Measurements from ENCODE around the gene MPEG1. TPM values are rescaled to one million over a fixed set of nuclear protein-coding genes. Genes with fewer than 3 reads are reported as not detected.

Gene MPEG1
- total and polyA plus RNA-seq, 9 of the 15 experiments (the other 6 are each of a cell fraction or from before 2014, with no cell fraction given) = 0.07 TPM; not detected in 8

DNA sequence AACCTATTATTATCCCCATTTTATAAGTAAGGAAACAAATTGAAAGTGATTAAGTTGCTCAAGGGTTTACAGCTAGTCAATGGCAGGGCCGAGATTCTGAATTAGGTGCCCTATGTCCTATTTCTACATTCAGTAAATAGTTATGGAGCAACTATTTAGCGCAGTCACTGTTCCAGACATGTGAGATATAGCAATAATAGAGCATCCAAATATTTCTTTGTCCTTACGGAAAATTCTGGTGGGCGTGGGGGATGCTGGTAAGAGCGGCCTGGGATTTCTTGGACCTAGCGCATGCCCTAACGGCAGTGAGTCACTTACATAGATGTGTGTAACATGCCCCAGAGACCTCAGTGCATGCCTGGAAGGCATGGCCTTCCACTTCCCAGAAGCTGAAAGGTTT lies 36.4 kb downstream of the MPEG1 start:
- Histone ChIP-seq H3K4me3 (no peak overlapping the region), H3K4me1 (replicated peaks in 1 of 2; ENCODE audit: control insufficient read depth in 2 of 2, insufficient read depth in 2 of 2, low read length in 2 of 2) (peaks cover 0 to 20% of the 10 kb centered on the region in 2 experiments; a peak in 3 of 5 replicates), H3K4me2 (ENCODE audit: insufficient read depth, low read length) (no peak overlapping the region), H3K9me3 (replicated peaks; ENCODE audit: control insufficient read depth, insufficient read depth, low read depth, low read length) (no peaks in the 10 kb centered on the region), H3K9me1 (ENCODE audit: control insufficient read depth, insufficient read depth, low read length) (no peaks in the 10 kb centered on the region), H3K27ac (ENCODE audit: extremely low read depth, low read depth, low read length) (no peak overlapping the region), H3K36me3 (ENCODE audit: control insufficient read depth, insufficient read depth, low read length) (no peaks in the 10 kb centered on the region), H4K20me1 (replicated peaks; ENCODE audit: control insufficient read depth, insufficient read depth, low read length) (no peaks in the 10 kb centered on the region; the same call in 1 of the 2 replicates), H2AFZ (ENCODE audit: low read depth, low read length) (no peak overlapping the region), H3K79me2 (ENCODE audit: control insufficient read depth, insufficient read depth, low read length) (no peaks in the 10 kb centered on the region), H3K27me3 (ENCODE audit: control insufficient read depth in 2 of 2, insufficient read depth in 2 of 2, low read length in 2 of 2) (peaks cover 14 to 32% of the 10 kb centered on the region in 2 experiments), H3K9ac (ENCODE audit: insufficient read depth in 1 of 2, low read depth in 2 of 2, low read length in 2 of 2) (no peak overlapping the region)
- CTCF ChIA-PET (ENCODE audit: low intra/inter-chr PET ratio) = no interaction called here
- 2% methylated on average over 7 of the region's 7 CpGs for WGBS (ENCODE audit: insufficient coverage, low coverage, missing lambda C conversion rate)
- POLR2A ChIA-PET = no interaction called here
- no peak for ATAC-seq
- DNase-seq (ENCODE audit: extremely low read depth in 1 of 4, low spot score in 3 of 4) = no peak
- in situ Hi-C loops (cut with MboI) = loop anchor here (10.0 to 25.0 kb wide), 2 partner anchors 248 to 511 kb away; partner anchors contain the start of gene OR5A2
- no peak for TF ChIP-seq CTCF (IDR thresholded peaks at IDR 0.05 in 2 of 3, conservative IDR thresholded peaks at IDR 0.05 in 1 of 3; ENCODE audit: insufficient read depth in 2 of 3, low read depth in 1 of 3, low read length in 3 of 3)
- no TSS peak for BruUV-seq (replicated peaks)
- intact Hi-C loops (cut with micrococcal nuclease) = no loop called here
- FAIRE-seq = no peak

DNA sequence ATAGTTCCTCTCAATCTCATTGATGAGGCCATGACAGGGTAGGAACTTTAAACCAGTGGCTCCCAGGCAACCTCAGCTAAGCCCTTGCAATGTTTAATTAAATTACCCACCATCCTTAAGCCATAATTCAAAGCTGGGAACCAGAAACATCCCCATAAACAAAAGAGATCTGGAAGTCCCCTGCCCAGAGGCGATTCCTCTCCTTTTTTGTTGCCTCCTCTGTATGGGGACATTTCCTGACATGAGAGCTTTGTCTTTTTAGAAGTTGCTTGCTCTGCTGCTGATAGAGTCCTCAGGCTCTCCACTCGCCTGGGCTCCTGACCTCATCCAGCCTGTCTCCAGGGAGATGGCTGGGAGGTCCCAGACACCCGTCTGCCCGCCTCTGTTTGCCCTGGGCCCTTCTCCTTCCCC lies 37.6 kb downstream of the MPEG1 start:
- peaks cover 0 to 20% of the 10 kb centered on the region in 2 experiments; a peak in 3 of 5 replicates for H3K4me1 ChIP-seq (replicated peaks in 1 of 2; ENCODE audit: control insufficient read depth in 2 of 2, insufficient read depth in 2 of 2, low read length in 2 of 2)
- H3K79me2 ChIP-seq (ENCODE audit: control insufficient read depth, insufficient read depth, low read length) = no peaks in the 10 kb centered on the region
- no peak for FAIRE-seq
- H3K9me1 ChIP-seq (ENCODE audit: control insufficient read depth, insufficient read depth, low read length) = no peaks in the 10 kb centered on the region
- ATAC-seq = no peak
- 0% methylated on average over 4 of the region's 4 CpGs for WGBS (ENCODE audit: insufficient coverage, low coverage, missing lambda C conversion rate)
- H2AFZ ChIP-seq (ENCODE audit: low read depth, low read length) = no peak overlapping the region
- peaks cover 14 to 32% of the 10 kb centered on the region in 2 experiments for H3K27me3 ChIP-seq (ENCODE audit: control insufficient read depth in 2 of 2, insufficient read depth in 2 of 2, low read length in 2 of 2)
- in situ Hi-C loops (cut with MboI) = loop anchor here (10.0 to 25.0 kb wide), 2 partner anchors 250 to 512 kb away; partner anchors contain the start of gene OR5A2
- no peaks in the 10 kb centered on the region for H3K9me3 ChIP-seq (replicated peaks; ENCODE audit: control insufficient read depth, insufficient read depth, low read depth, low read length)
- no peak overlapping the region for H3K9ac ChIP-seq (ENCODE audit: insufficient read depth in 1 of 2, low read depth in 2 of 2, low read length in 2 of 2)
- POLR2A ChIA-PET = interaction anchor here (0.6 to 0.7 kb wide), 2 partner anchors 11 to 268 kb away, joined by 3 read pairs; no protein-coding TSS in a partner anchor
- no peak overlapping the region for H3K27ac ChIP-seq (ENCODE audit: extremely low read depth, low read depth, low read length)
- CTCF ChIA-PET (ENCODE audit: low intra/inter-chr PET ratio) = no interaction called here
- intact Hi-C loops (cut with micrococcal nuclease) = no loop called here
- no TSS peak for BruUV-seq (replicated peaks)
- no peaks in the 10 kb centered on the region for H3K36me3 ChIP-seq (ENCODE audit: control insufficient read depth, insufficient read depth, low read length)
- DNase-seq (ENCODE audit: extremely low read depth in 1 of 4, low spot score in 3 of 4) = no peak
- no peak overlapping the region for H3K4me3 ChIP-seq
- H3K4me2 ChIP-seq (ENCODE audit: insufficient read depth, low read length) = no peak overlapping the region
- no peaks in the 10 kb centered on the region; the same call in 1 of the 2 replicates for H4K20me1 ChIP-seq (replicated peaks; ENCODE audit: control insufficient read depth, insufficient read depth, low read length)
- TF ChIP-seq ATF3 (IDR thresholded peaks at IDR 0.05) = no peak
- no peak for TF ChIP-seq ATF3 (CRISPR knock-in tag; conservative IDR thresholded peaks at IDR 0.05)
- TF ChIP-seq TGIF2 (CRISPR knock-in tag; IDR thresholded peaks at IDR 0.05) = no peak
- no peak for TF ChIP-seq HLTF (IDR thresholded peaks at IDR 0.05)
- no peak for TF ChIP-seq MBD1 (CRISPR knock-in tag; IDR thresholded peaks at IDR 0.05)
- no peak for TF ChIP-seq UBTF (IDR thresholded peaks at IDR 0.05; ENCODE audit: borderline replicate concordance in 1 of 2, low read depth in 2 of 2, low read length in 2 of 2)
- TF ChIP-seq ZNF311 (CRISPR knock-in tag; IDR thresholded peaks at IDR 0.05) = no peak
